ENCODE data around the gene YIPF6. TPM values are rescaled to one million over a fixed set of nuclear protein-coding genes. Genes with fewer than 3 reads are reported as not detected.

Gene YIPF6
- total RNA-seq, 1 experiment from 2014 or later = 61.3 TPM

GRCh38 chrX:68462197-68462596, 36.7 kb upstream of the YIPF6 start:
- ChIA-PET POLR2A (no interaction called here), CTCF (no interaction called here)
- intact Hi-C loops (cut with micrococcal nuclease; ENCODE audit: unreplicated experiment) = no loop called here
- no peak for TF ChIP-seq SIN3A (IDR thresholded peaks at IDR 0.05; ENCODE audit: borderline replicate concordance, insufficient read depth, low read depth, low read length)
- in situ Hi-C loops (cut with HindIII; ENCODE audit: low pct_unique_long_range_greater_than_20kb, low sequenced_read_pairs) = no loop called here
- DNase-seq (ENCODE audit: low read depth, low spot score) (no peak), ATAC-seq (peak; percentile 57; the same call in 1 of the 2 replicates)
- H3K36me3 ChIP-seq (ENCODE audit: control insufficient read depth, insufficient read depth, low read length) = no peaks in the 10 kb centered on the region
- H3K4me1 ChIP-seq (ENCODE audit: control insufficient read depth, insufficient read depth, low read length) = no peaks in the 10 kb centered on the region; the same call in 1 of the 2 replicates
- BruUV-seq (replicated peaks) = no TSS peak
- H3K9me3 ChIP-seq (ENCODE audit: control insufficient read depth, insufficient read depth, low read depth, low read length) = no peaks in the 10 kb centered on the region
- H3K27ac ChIP-seq (ENCODE audit: low read length) = no peak overlapping the region
- H3K27me3 ChIP-seq (ENCODE audit: control insufficient read depth, insufficient read depth, low read length) = no peaks in the 10 kb centered on the region
- H3K4me3 ChIP-seq (ENCODE audit: low read depth in 2 of 2, low read length in 2 of 2) = no peak overlapping the region

GRCh38 chrX:68462653-68463052, 36.2 kb upstream of the YIPF6 start:
- Histone ChIP-seq H3K27me3 (ENCODE audit: control insufficient read depth, insufficient read depth, low read length) (no peaks in the 10 kb centered on the region), H3K36me3 (ENCODE audit: control insufficient read depth, insufficient read depth, low read length) (no peaks in the 10 kb centered on the region), H3K4me3 (ENCODE audit: low read depth in 2 of 2, low read length in 2 of 2) (no peak overlapping the region), H3K27ac (ENCODE audit: low read length) (no peak overlapping the region), H3K9me3 (ENCODE audit: control insufficient read depth, insufficient read depth, low read depth, low read length) (no peaks in the 10 kb centered on the region), H3K4me1 (ENCODE audit: control insufficient read depth, insufficient read depth, low read length) (no peaks in the 10 kb centered on the region; the same call in 1 of the 2 replicates)
- no TSS peak for BruUV-seq (replicated peaks)
- POLR2A ChIA-PET = no interaction called here
- intact Hi-C loops (cut with micrococcal nuclease; ENCODE audit: unreplicated experiment) (no loop called here), in situ Hi-C loops (cut with HindIII; ENCODE audit: low pct_unique_long_range_greater_than_20kb, low sequenced_read_pairs) (no loop called here)
- ATAC-seq = peak; percentile 73; the same call in 1 of the 2 replicates
- no peak for TF ChIP-seq SIN3A (IDR thresholded peaks at IDR 0.05; ENCODE audit: borderline replicate concordance, insufficient read depth, low read depth, low read length)
- peak; percentile 71 for TF ChIP-seq CTCF (IDR thresholded peaks at IDR 0.05)
- no peak for TF ChIP-seq REST (IDR thresholded peaks at IDR 0.05; ENCODE audit: insufficient read depth in 1 of 2, low read depth in 2 of 2, low read length in 1 of 2)
- no peak for TF ChIP-seq POLR2AphosphoS5 (IDR thresholded peaks at IDR 0.05; ENCODE audit: low read depth, low read length)
- TF ChIP-seq TCF7L2 (IDR thresholded peaks at IDR 0.05; ENCODE audit: low read depth, low read length) = no peak
- DNase-seq (ENCODE audit: low read depth, low spot score) = peak; percentile 27
- CTCF ChIA-PET = no interaction called here

- H3K4me1 ChIP-seq (ENCODE audit: control insufficient read depth, insufficient read depth, low read length) = no peaks in the 10 kb centered on the region; the same call in 1 of the 2 replicates
- H3K27ac ChIP-seq (ENCODE audit: low read length) = no peak overlapping the region
- H3K9me3 ChIP-seq (ENCODE audit: control insufficient read depth, insufficient read depth, low read depth, low read length) = no peaks in the 10 kb centered on the region
- CTCF ChIA-PET = no interaction called here
- H3K27me3 ChIP-seq (ENCODE audit: control insufficient read depth, insufficient read depth, low read length) = no peaks in the 10 kb centered on the region
- in situ Hi-C loops (cut with HindIII; ENCODE audit: low pct_unique_long_range_greater_than_20kb, low sequenced_read_pairs) = no loop called here
- intact Hi-C loops (cut with micrococcal nuclease; ENCODE audit: unreplicated experiment) = no loop called here
- H3K4me3 ChIP-seq (ENCODE audit: low read depth in 2 of 2, low read length in 2 of 2) = no peak overlapping the region
- POLR2A ChIA-PET = no interaction called here
- no peaks in the 10 kb centered on the region for H3K36me3 ChIP-seq (ENCODE audit: control insufficient read depth, insufficient read depth, low read length)
- no TSS peak for BruUV-seq (replicated peaks)
- TF ChIP-seq POLR2AphosphoS5 (IDR thresholded peaks at IDR 0.05; ENCODE audit: low read depth, low read length) (no peak), TCF7L2 (IDR thresholded peaks at IDR 0.05; ENCODE audit: low read depth, low read length) (no peak), CTCF (IDR thresholded peaks at IDR 0.05) (no peak), REST (IDR thresholded peaks at IDR 0.05; ENCODE audit: insufficient read depth in 1 of 2, low read depth in 2 of 2, low read length in 1 of 2) (no peak), SIN3A (IDR thresholded peaks at IDR 0.05; ENCODE audit: borderline replicate concordance, insufficient read depth, low read depth, low read length) (no peak)
- no peak for ATAC-seq
- no peak for DNase-seq (ENCODE audit: low read depth, low spot score)
Measured at GRCh38 chrX:68463880-68464279, 35.0 kb upstream of the YIPF6 start.
